Adrenal gland (tissue), 12 donors: ENCODE data around the gene ARVCF. TPM values are rescaled to one million over a fixed set of nuclear protein-coding genes. Genes with fewer than 3 reads are reported as not detected.

Source experiments
- DNase-seq, 7 donors: peaks; one replicate each; pipeline ENCODE4 v3.0.0-alpha.2; 2019 to 2020
- H3K27ac ChIP-seq, 5 donors: fragments of 200-600 bp; sonication (generic) in 4 of 5; 1 replicate in 3 of 5; 2 replicates in 2 of 5; pipeline versions ENCODE4 v1.5.1 to v1.8.0; 2016 to 2020; ENCODE audit warnings: mild to moderate bottlenecking in 1 of 5
- H3K27me3 ChIP-seq: fragments of 200-600 bp; 2 replicates; pipeline ENCODE4 v1.8.0; 2021
- H3K36me3 ChIP-seq, 2 donors: fragments of 200-600 bp; replicated peaks in 1 of 2; 1 replicate in 1 of 2; 2 replicates in 1 of 2; pipeline versions ENCODE4 v1.5.1 to v1.8.0; 2018 to 2022
- H3K4me1 ChIP-seq, 2 donors: fragments of 200-600 bp; replicated peaks in 1 of 2; 1 replicate in 1 of 2; 2 replicates in 1 of 2; pipeline versions ENCODE4 v1.5.1 to v1.8.0; 2018 to 2021
- H3K4me3 ChIP-seq, 4 donors: fragments of 200-600 bp; sonication (generic) in 3 of 4; one replicate each; pipeline ENCODE4 v1.5.1; 2016 to 2018
- H3K9me3 ChIP-seq, 3 donors: fragments of 200-600 bp; sonication (generic) in 1 of 3; replicated peaks in 1 of 3; 1 replicate in 2 of 3; 2 replicates in 1 of 3; pipeline versions ENCODE4 v1.5.1 to v1.8.0; 2016 to 2021
- POLR2A ChIP-seq, 2 donors: fragments of 450-650 bp; IDR thresholded peaks; one replicate each; pipeline ENCODE4 v1.6.1; 2017; ENCODE audit warnings: antibody characterized with exemption in 2 of 2, mild to moderate bottlenecking in 2 of 2, moderate library complexity in 1 of 2
- WGBS, 4 donors: extraction: QIAGEN DNeasy Blood & Tissue Kit in 2 of 4; methylation state at CpG; one replicate each; pipeline versions ENCODE4 v1.1.5 to v1.1.7; 2013 to 2017; 5-methylcytosine and 5-hydroxymethylcytosine counted together
- intact Hi-C, 2 donors: fragments of 100-400 bp; cut with DNase I; formaldehyde crosslinking; loops; one replicate each; pipeline versions ENCODE4 v1.14.1 to v1.15.0; 2022 to 2023
- polyA plus RNA-seq, 3 donors: library from polyadenylated mRNA; stranded (reverse); fragments of 200-250 nt in 2 of 3; fragments of 350-450 nt in 1 of 3; fragmentation: Illumina TruSeq in 1 of 3; extraction: RNeasy Lipid Tissue Mini Kit (QIAGEN cat#74804) in 1 of 3; gene quantifications; one replicate each; pipeline ENCODE4 v1.2.3, GENCODE V29; 2013 to 2014
- total RNA-seq, 9 donors: library from RNA; depleted of rRNA in 4 of 9; stranded (reverse); fragments of >200 nt in 4 of 9; fragments of 120-200 nt in 1 of 9; fragmentation: NEBNext Ultra II Directional in 1 of 9; extraction: Animal tissue kit (Norgen Biotek cat#: 25700) in 1 of 9; gene quantifications; one replicate each; pipeline versions ENCODE4 v1.1.0 to v1.2.4, GENCODE V29; 2013 to 2023
- TF ChIP-seq, protein P1 (sequence below), 6 experiments: fragments of 450-650 bp in 4 of 6; fragments of 200-600 bp in 2 of 6; sonication (generic) in 1 of 6; IDR thresholded peaks; 1 replicate in 5 of 6; 2 replicates in 1 of 6; pipeline versions ENCODE4 v1.5.1 to v1.8.0; 2016 to 2021; ENCODE audit warnings: antibody characterized with exemption in 6 of 6, mild to moderate bottlenecking in 2 of 6, moderate library complexity in 1 of 6
- donor health status: healthy with polysubstance abuse.
- donor health status: Bipolar disorder and iron deficiency.
- donor health status: DM: yes; HTN: yes; CAD: no.
- donor health status: DM: no; HTN: no; CAD: no.
- donor health status: DM: no; HTN: no; CAD: no.
- donor health status: DM: yes; HTN: yes; CAD: no.

ARVCF gene
- total and polyA plus RNA-seq, 12 donors: 1.2 to 74.8 (median 18.6) TPM

DNA sequence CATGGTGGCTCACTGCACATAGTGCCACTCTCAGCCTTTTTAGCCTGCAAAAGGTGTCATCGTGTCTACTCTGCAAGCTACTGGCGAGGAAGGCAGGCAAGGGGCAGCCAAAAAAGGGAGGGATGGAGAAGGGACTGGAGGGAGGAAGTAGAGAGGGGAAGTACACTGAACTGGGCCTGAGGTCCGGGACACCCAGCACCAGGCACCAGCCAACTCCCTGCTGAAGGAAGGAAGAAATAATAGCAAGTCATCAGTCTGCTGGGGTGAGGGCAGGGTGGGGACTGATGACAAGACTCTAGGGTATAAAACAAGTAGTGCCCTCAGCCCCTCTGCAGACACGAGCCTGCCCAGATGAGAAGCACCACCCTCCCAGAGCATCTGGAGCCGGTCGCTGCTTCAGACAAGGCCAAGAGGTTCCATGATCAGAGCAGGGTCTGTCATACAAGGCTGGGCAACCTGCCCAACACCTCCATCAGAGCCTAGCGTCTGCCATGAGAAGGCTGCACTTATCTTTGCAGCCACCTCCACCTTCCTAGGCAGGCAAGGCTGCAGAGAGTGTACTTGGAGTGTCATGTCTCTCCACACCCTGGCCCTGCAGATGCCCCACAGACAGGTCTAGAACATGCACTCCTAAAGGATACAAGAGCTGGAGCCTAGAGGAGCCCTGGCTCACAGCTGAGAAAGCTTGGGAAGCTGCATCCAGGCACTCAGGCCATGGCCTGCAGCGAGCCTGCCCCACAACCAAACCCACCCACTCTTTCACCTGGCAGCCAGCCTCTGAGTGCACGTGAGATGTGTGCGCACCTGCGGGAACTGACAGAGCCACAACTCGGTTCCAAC, 84.0 kb downstream of the ARVCF start:
- Histone ChIP-seq H3K9me3 (no peaks in the 10 kb centered on the region), H3K4me1 (no peaks in the 10 kb centered on the region), H3K4me3 (no peak overlapping the region), H3K27ac (peak overlapping the region in 1 of 5 donors; percentile 14), H3K36me3 (no peaks in the 10 kb centered on the region), H3K27me3 (no peaks in the 10 kb centered on the region)
- peak in 4 of 7 donors; percentile 29 to 69 (median 36) for DNase-seq
- TF ChIP-seq POLR2A (IDR thresholded peaks at IDR 0.05): no peak
- TF ChIP-seq, protein P1, sequence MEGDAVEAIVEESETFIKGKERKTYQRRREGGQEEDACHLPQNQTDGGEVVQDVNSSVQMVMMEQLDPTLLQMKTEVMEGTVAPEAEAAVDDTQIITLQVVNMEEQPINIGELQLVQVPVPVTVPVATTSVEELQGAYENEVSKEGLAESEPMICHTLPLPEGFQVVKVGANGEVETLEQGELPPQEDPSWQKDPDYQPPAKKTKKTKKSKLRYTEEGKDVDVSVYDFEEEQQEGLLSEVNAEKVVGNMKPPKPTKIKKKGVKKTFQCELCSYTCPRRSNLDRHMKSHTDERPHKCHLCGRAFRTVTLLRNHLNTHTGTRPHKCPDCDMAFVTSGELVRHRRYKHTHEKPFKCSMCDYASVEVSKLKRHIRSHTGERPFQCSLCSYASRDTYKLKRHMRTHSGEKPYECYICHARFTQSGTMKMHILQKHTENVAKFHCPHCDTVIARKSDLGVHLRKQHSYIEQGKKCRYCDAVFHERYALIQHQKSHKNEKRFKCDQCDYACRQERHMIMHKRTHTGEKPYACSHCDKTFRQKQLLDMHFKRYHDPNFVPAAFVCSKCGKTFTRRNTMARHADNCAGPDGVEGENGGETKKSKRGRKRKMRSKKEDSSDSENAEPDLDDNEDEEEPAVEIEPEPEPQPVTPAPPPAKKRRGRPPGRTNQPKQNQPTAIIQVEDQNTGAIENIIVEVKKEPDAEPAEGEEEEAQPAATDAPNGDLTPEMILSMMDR (IDR thresholded peaks at IDR 0.05): no peak
- WGBS, 4 donors: 53 to 80% (median 66%) methylated on average over 7 to 12 of the region's 12 CpGs
- intact Hi-C loops: no loop called here

DNA sequence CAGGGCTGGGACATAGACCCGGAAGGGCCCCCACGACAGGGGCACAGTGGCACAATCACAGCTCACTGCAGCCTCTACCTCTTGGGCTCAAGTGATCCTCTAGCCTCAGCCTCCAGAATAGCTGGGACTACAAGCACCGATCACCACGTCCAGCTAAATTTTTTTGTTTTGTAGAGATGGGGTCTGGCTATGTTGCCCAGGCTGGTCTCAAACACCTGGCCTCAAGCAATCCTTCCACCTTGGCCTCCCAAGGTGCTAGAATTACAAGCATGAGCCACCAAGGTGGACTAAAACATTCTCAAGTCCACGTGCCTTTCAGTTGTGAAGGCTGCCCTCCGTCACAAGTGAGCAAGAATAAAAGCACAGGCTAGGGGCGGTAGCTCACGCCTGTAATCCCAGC, 85.1 kb downstream of the ARVCF start:
- no peaks in the 10 kb centered on the region for H3K27me3 ChIP-seq
- no peak for DNase-seq
- TF ChIP-seq, protein P1 (IDR thresholded peaks at IDR 0.05): no peak
- no peak for TF ChIP-seq POLR2A (IDR thresholded peaks at IDR 0.05)
- H3K4me3 ChIP-seq: no peak overlapping the region
- H3K9me3 ChIP-seq: no peaks in the 10 kb centered on the region
- no peaks in the 10 kb centered on the region for H3K4me1 ChIP-seq
- no peaks in the 10 kb centered on the region for H3K36me3 ChIP-seq
- 96 to 97% (median 97%) methylated on average over 8 of the region's 8 CpGs for WGBS, 4 donors
- intact Hi-C loops: no loop called here
- H3K27ac ChIP-seq: no peak overlapping the region

DNA sequence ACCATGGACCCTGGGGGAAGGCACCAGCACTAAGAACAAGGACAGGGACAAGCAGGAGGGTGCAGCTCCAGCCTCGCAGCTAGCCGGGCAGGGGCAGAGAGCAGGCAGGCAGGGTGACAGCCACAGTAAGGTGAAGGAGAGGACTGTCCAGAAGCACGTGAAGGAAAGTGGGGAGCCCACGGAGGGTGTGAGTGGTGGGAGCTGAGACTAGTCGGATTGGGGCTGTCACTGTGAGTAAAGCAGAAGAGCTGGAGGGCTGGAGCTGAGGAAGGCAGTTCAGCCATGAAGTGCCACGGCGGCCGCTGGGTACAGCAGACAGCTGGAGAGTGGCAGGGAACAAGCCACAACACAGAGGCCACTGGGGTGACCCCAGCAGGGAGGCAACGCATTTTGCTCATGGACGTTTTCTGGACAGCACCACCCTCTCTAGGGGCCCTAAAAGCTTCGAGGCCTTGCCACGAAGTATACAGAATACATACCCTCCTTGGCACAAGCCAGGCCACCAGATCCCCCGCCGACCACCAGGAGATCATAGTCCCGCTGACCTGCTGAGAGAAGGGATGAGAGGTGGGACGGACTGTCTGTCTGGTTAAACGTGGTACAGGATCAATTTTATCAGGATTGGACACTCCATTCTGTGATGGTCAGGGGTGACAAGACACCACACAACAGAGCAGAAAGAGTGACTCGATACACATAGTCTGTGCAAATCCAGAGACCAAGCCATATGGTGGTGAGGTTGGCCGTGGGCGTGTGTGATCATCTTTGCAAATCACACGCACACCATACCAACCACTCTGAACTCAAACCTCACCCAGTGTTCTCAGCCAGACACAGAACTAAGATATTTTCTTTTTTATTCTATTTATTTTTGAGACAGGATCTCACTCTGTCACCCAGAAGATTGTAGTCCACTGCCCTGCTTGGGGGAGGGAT, 85.8 kb downstream of the ARVCF start:
- intact Hi-C loops: no loop called here
- no peak overlapping the region for H3K27ac ChIP-seq
- DNase-seq: no peak
- WGBS, 4 donors: 93 to 94% (median 94%) methylated on average over 20 to 21 of the region's 21 CpGs
- H3K4me3 ChIP-seq: no peak overlapping the region
- H3K4me1 ChIP-seq: no peaks in the 10 kb centered on the region
- no peaks in the 10 kb centered on the region for H3K36me3 ChIP-seq
- H3K9me3 ChIP-seq: no peaks in the 10 kb centered on the region
- no peak for TF ChIP-seq POLR2A (IDR thresholded peaks at IDR 0.05)
- TF ChIP-seq, protein P1 (IDR thresholded peaks at IDR 0.05): no peak
- H3K27me3 ChIP-seq: no peaks in the 10 kb centered on the region
